HG03060 (cell line): ENCODE results near the gene IQSEC1.
"Not testable (repeated sequence)": the region's sequence is repeated elsewhere in the genome, so short reads cannot be mapped to it uniquely, and the experiment has no call there.

Experiments
- ATAC-seq: cut with Tn5 transposase; IDR thresholded peaks from one replicate; pipeline ENCODE4 v1.9.1; 2021; ENCODE audit warnings: low read depth, moderate number of reproducible peaks; ENCODE audit not compliant: unreplicated experiment

Gene IQSEC1

GRCh38 chr3:12862387-12862786, 210.8 kb downstream of the IQSEC1 start:
- no peak for ATAC-seq

- ATAC-seq, result no peak
These were observed 211.6 kb downstream of the IQSEC1 start for GRCh38 chr3:12861611-12862010.

- no peak for ATAC-seq
These were observed 213.4 kb downstream of the IQSEC1 start for GRCh38 chr3:12859840-12860239.

GRCh38 chr3:12856626-12857025, 216.6 kb downstream of the IQSEC1 start:
- ATAC-seq, result no peak

GRCh38 chr3:12854565-12854964, 218.7 kb downstream of the IQSEC1 start:
- ATAC-seq, result no peak

GRCh38 chr3:12853847-12854246, 219.4 kb downstream of the IQSEC1 start:
- ATAC-seq, result not testable (repeated sequence)

DNA sequence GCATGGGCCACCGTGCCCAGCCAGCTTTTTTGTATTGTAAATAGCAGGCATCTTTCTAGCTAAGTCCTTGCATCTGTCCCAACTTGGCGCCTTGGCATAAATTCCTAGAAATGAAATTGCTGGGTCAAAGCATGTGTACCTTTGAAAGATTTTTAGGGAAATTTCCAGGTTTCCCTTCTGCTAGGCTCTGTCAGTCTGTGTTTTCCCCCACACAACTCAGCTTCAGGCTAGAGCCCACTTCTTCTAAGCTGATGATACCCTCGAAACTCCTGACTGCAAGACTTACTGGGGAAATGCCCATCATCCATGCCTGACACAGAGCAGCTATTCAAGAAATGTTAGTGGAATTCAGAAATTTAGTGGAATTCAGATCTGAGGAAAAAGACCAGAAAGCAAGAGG, 221.0 kb downstream of the IQSEC1 start:
- no peak for ATAC-seq
